Mammary microvascular endothelial cell (primary cell): ENCODE results near the gene HADHB. TPM values are rescaled to one million over a fixed set of nuclear protein-coding genes. Genes with fewer than 3 reads are reported as not detected.

Source experiments
- total RNA-seq: library from RNA; depleted of rRNA; stranded (reverse); fragments of >200 nt; gene quantifications from 2 replicates; pipeline ENCODE4 v1.2.3, GENCODE V29; 2015

HADHB gene
- 83.3 and 96.9 TPM in 2 replicates for total RNA-seq

GRCh38 chr2:26244309-26245230 lies at the start of gene HADHB, which contains the start of gene HADHA:
Gene HADHB, plus strand, starts transcription at chr2:26244939. Its CDS starts 9,316 bp downstream, at chr2:26254255.
Gene HADHA, minus strand, starts transcription at chr2:26244632. Its CDS starts 36 bp downstream, at chr2:26244596.

Other genes with a start within 250 kb of the HADHB start
- gene RAB10, start 210.9 kb upstream of the HADHB start, total RNA-seq, result 93.2 and 93.3 TPM in 2 replicates
- gene GAREM2, start 71.9 kb upstream of the HADHB start, total RNA-seq, result 0.20 and 0.25 TPM in 2 replicates
- gene HADHA, start 307 bp upstream of the HADHB start, total RNA-seq, result 144 and 159 TPM in 2 replicates
- 10.1 and 10.5 TPM in 2 replicates for gene SELENOI, start 101.2 kb downstream of the HADHB start, total RNA-seq
- 0.05 and 0.20 TPM in 2 replicates for gene ADGRF3, start 101.8 kb downstream of the HADHB start, total RNA-seq
- gene DRC1, start 157.0 kb downstream of the HADHB start, total RNA-seq, result 0.13 TPM in 1 of 2 replicates, not detected in the other
- gene OTOF, start 233.2 kb downstream of the HADHB start, total RNA-seq, result 1.3 TPM in 2 replicates